Measurements from ENCODE around the gene DLEU7.

The DLEU7 gene

GRCh38 chr13:50787316-50788195, 55.9 kb downstream of the DLEU7 start:
- no peak overlapping the region for H3K4me2 ChIP-seq (ENCODE audit: low read length)
- TF ChIP-seq CTCF (IDR thresholded peaks at IDR 0.05) = no peak
- H3K36me3 ChIP-seq (ENCODE audit: control insufficient read depth, insufficient read depth, low read length) = no peaks in the 10 kb centered on the region
- no peaks in the 10 kb centered on the region for H3K9me3 ChIP-seq (ENCODE audit: control insufficient read depth, low read length)
- H3K4me3 ChIP-seq (ENCODE audit: low read depth, low read length) = no peak overlapping the region
- H3K27ac ChIP-seq = no peak overlapping the region
- no peaks in the 10 kb centered on the region for H3K27me3 ChIP-seq (ENCODE audit: control insufficient read depth, insufficient read depth, low read length)
- H2AFZ ChIP-seq = no peak overlapping the region
- no peaks in the 10 kb centered on the region for H3K4me1 ChIP-seq
- H3K79me2 ChIP-seq = no peaks in the 10 kb centered on the region
- H3K9ac ChIP-seq = no peak overlapping the region

GRCh38 chr13:50783717-50784290, 59.7 kb downstream of the DLEU7 start:
- no peaks in the 10 kb centered on the region for H3K9me3 ChIP-seq (ENCODE audit: control insufficient read depth, low read length)
- H3K79me2 ChIP-seq = no peaks in the 10 kb centered on the region
- H3K27me3 ChIP-seq (ENCODE audit: control insufficient read depth, insufficient read depth, low read length) = no peaks in the 10 kb centered on the region
- H3K36me3 ChIP-seq (ENCODE audit: control insufficient read depth, insufficient read depth, low read length) = no peaks in the 10 kb centered on the region
- no peak overlapping the region for H3K27ac ChIP-seq
- no peak overlapping the region for H3K9ac ChIP-seq
- no peak overlapping the region for H3K4me2 ChIP-seq (ENCODE audit: low read length)
- H3K4me3 ChIP-seq (ENCODE audit: low read depth, low read length) = no peak overlapping the region
- no peak for TF ChIP-seq CTCF (IDR thresholded peaks at IDR 0.05)
- H3K4me1 ChIP-seq = no peaks in the 10 kb centered on the region
- H2AFZ ChIP-seq = no peak overlapping the region

GRCh38 chr13:50783066-50783465, 60.4 kb downstream of the DLEU7 start:
- TF ChIP-seq CTCF (IDR thresholded peaks at IDR 0.05) = no peak
- Histone ChIP-seq H3K27ac (no peak overlapping the region), H3K9me3 (ENCODE audit: control insufficient read depth, low read length) (no peaks in the 10 kb centered on the region), H2AFZ (no peak overlapping the region), H3K36me3 (ENCODE audit: control insufficient read depth, insufficient read depth, low read length) (no peaks in the 10 kb centered on the region), H3K27me3 (ENCODE audit: control insufficient read depth, insufficient read depth, low read length) (no peaks in the 10 kb centered on the region), H3K4me1 (no peaks in the 10 kb centered on the region), H3K4me2 (ENCODE audit: low read length) (no peak overlapping the region), H3K79me2 (no peaks in the 10 kb centered on the region), H3K4me3 (ENCODE audit: low read depth, low read length) (no peak overlapping the region), H3K9ac (no peak overlapping the region)

GRCh38 chr13:50780201-50781015, 63.1 kb downstream of the DLEU7 start:
- Histone ChIP-seq H3K27me3 (ENCODE audit: control insufficient read depth, insufficient read depth, low read length) (peaks cover 2% of the 10 kb centered on the region), H3K9me3 (ENCODE audit: control insufficient read depth, low read length) (no peaks in the 10 kb centered on the region), H3K36me3 (ENCODE audit: control insufficient read depth, insufficient read depth, low read length) (no peaks in the 10 kb centered on the region), H3K79me2 (no peaks in the 10 kb centered on the region), H3K4me3 (ENCODE audit: low read depth, low read length) (no peak overlapping the region), H3K4me1 (no peaks in the 10 kb centered on the region), H3K4me2 (ENCODE audit: low read length) (no peak overlapping the region), H3K9ac (no peak overlapping the region), H3K27ac (no peak overlapping the region), H2AFZ (no peak overlapping the region)
- TF ChIP-seq CTCF (IDR thresholded peaks at IDR 0.05) = no peak

All from parathyroid adenoma (tissue), 2 donors.